Common myeloid progenitor, CD34-positive (primary cell): ENCODE data around the gene DYRK3.
A peak's percentile ranks its signal among the peaks of the same experiment; 100 is the strongest.

ENCODE experiments used
- CTCF ChIA-PET: fragments of 350-600 bp; sonication (Branson Sonifier 250); formaldehyde crosslinking; loops from one replicate; lab custom pipeline; 2021; ENCODE audit warnings: antibody characterized with exemption; lab: Charles Lee
- POLR2A ChIA-PET: fragments of 350-600 bp; sonication (Branson Sonifier 250); formaldehyde crosslinking; loops from one replicate; lab custom pipeline; 2021; ENCODE audit warnings: antibody characterized with exemption; lab: Charles Lee
- DNase-seq, 3 donors: peaks; one replicate each; pipeline versions ENCODE4 v3.0.0 to v3.0.0-alpha.2; 2013
- H3K27ac ChIP-seq, 2 experiments: 1 replicate in 1 of 2; 2 replicates in 1 of 2; pipeline ENCODE4 v1.7.0; 2013; ENCODE audit warnings: inconsistent platforms in 2 of 2, low read length in 2 of 2, mild to moderate bottlenecking in 2 of 2, low read depth in 1 of 2, moderate library complexity in 1 of 2; ENCODE audit not compliant: severe bottlenecking in 2 of 2, insufficient read depth in 1 of 2, poor library complexity in 1 of 2
- H3K27me3 ChIP-seq, 5 experiments: replicated peaks in 2 of 5; 1 replicate in 3 of 5; 2 replicates in 2 of 5; pipeline versions ENCODE4 v1.6.1 to v1.7.0; 2013; ENCODE audit warnings: low read length in 4 of 5, mild to moderate bottlenecking in 2 of 5, moderate library complexity in 2 of 5, inconsistent platforms in 1 of 5; ENCODE audit not compliant: insufficient read depth in 5 of 5, control insufficient read depth in 4 of 5
- H3K36me3 ChIP-seq, 4 experiments: 1 replicate in 2 of 4; 2 replicates in 2 of 4; pipeline versions ENCODE4 v1.6.1 to v1.7.0; 2013; ENCODE audit warnings: low read length in 3 of 4, control low read depth in 1 of 4, mild to moderate bottlenecking in 1 of 4; ENCODE audit not compliant: control insufficient read depth in 4 of 4, insufficient read depth in 4 of 4
- H3K4me1 ChIP-seq, 4 experiments: 1 replicate in 3 of 4; 2 replicates in 1 of 4; pipeline versions ENCODE4 v1.6.1 to v1.7.1; 2013; ENCODE audit warnings: low read length in 3 of 4, mild to moderate bottlenecking in 3 of 4, control low read depth in 1 of 4, inconsistent platforms in 1 of 4, moderate library complexity in 1 of 4; ENCODE audit not compliant: control insufficient read depth in 4 of 4, insufficient read depth in 4 of 4; ENCODE audit errors: control extremely low read depth in 1 of 4
- H3K4me3 ChIP-seq, 7 experiments: 1 replicate in 4 of 7; 2 replicates in 3 of 7; pipeline versions ENCODE4 v1.5.1 to v1.7.0; 2013; ENCODE audit warnings: mild to moderate bottlenecking in 7 of 7, low read length in 6 of 7, moderate library complexity in 6 of 7, inconsistent platforms in 2 of 7, low read depth in 2 of 7, control low read depth in 1 of 7; ENCODE audit not compliant: insufficient read depth in 4 of 7, control insufficient read depth in 1 of 7; ENCODE audit errors: extremely low read depth in 1 of 7
- H3K9me3 ChIP-seq, 5 experiments: 1 replicate in 4 of 5; 2 replicates in 1 of 5; pipeline versions ENCODE4 v1.6.1 to v1.7.1; 2013; ENCODE audit warnings: low read length in 4 of 5, mild to moderate bottlenecking in 2 of 5, inconsistent platforms in 1 of 5, low read depth in 1 of 5, moderate library complexity in 1 of 5; ENCODE audit not compliant: control insufficient read depth in 4 of 5, insufficient read depth in 2 of 5; ENCODE audit errors: control extremely low read depth in 1 of 5
- WGBS: methylation state at CpG from one replicate; pipeline ENCODE4 v1.1.5; 2013; ENCODE audit not compliant: insufficient coverage; 5-methylcytosine and 5-hydroxymethylcytosine counted together

DYRK3 gene

DNA sequence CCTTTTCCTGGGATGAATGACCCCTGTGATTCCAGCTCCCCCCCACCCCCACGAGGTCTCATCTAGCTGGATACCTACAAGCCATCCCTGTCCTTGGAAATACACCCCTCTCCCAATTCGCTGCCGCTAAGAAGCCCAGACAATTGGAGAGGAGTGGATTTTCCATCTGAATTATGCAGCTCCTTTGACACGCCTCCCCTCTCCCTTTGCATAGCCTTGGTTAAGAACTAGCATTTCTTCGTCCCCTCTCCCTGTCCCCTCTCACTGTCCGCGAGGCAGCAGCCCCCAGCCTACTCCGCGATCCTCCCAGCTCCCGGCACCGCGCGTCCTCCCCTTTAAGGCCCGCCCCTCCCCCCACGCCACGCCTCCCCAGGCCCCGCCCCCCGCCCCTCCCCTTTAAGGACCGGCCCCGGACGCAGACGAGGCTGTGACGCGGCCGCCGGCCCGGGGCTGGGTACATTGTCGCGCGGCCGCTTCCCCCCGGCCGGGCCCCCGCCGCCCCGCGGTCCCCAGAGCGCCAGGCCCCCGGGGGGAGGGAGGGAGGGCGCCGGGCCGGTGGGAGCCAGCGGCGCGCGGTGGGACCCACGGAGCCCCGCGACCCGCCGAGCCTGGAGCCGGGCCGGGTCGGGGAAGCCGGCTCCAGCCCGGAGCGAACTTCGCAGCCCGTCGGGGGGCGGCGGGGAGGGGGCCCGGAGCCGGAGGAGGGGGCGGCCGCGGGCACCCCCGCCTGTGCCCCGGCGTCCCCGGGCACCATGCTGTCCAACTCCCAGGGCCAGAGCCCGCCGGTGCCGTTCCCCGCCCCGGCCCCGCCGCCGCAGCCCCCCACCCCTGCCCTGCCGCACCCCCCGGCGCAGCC is 49.4 kb downstream of the DYRK3 start, which contains the start of gene MAPKAPK2:
Gene MAPKAPK2, plus strand, starts transcription at position 428 of the 856 bp plus-strand sequence. Its CDS starts 325 bp downstream, at position 753.
- H3K9me3 ChIP-seq, result no peaks in the 10 kb centered on the region
- WGBS, result 0% methylated on average over 20 of the region's 82 CpGs
- H3K27me3 ChIP-seq, result peaks cover 0 to 5% (median 0%) of the 10 kb centered on the region in 5 experiments
- peaks cover 0 to 2% (median 0%) of the 10 kb centered on the region in 4 experiments for H3K36me3 ChIP-seq
- H3K27ac ChIP-seq, result peak within 1 kb of the TSS; percentile 72 to 85
- H3K4me1 ChIP-seq, result peaks cover 11 to 37% (median 30%) of the 10 kb centered on the region in 4 experiments
- H3K4me3 ChIP-seq, result peak within 1 kb of the TSS; percentile 69 to 91 (median 77)
- ChIA-PET CTCF (interaction anchor here (1.1 to 4.0 kb wide), 3 partner anchors 21 to 251 kb away, joined by 3 to 26 read pairs (median 4); no protein-coding TSS in a partner anchor), POLR2A (no interaction called here)
- peak; percentile 64 to 79 (median 78) for DNase-seq

DNA sequence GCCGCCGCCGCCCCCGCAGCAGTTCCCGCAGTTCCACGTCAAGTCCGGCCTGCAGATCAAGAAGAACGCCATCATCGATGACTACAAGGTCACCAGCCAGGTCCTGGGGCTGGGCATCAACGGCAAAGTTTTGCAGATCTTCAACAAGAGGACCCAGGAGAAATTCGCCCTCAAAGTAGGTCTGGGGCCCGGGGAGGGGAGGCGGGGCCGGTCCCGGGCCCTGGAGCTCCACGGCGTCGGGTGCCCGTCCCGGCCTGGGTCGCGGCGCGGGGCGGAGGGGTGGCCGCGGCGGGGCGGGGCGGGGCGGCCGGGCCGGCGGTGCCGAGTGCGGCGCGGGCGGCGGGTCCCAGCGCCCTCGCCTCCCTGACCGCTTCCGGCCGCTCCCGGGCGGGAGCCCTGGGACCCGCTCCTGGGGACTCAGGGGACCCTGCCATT is 50.0 kb downstream of the DYRK3 start:
- H3K27ac ChIP-seq, result peak overlapping the region; percentile 72 to 85
- CTCF ChIA-PET, result interaction anchor here (4.0 kb wide), 1 partner anchor 21 kb away, joined by 26 read pairs; no protein-coding TSS in a partner anchor
- peaks cover 11 to 37% (median 28%) of the 10 kb centered on the region in 4 experiments for H3K4me1 ChIP-seq
- WGBS, result 0% methylated on average over 42 of the region's 48 CpGs
- POLR2A ChIA-PET, result no interaction called here
- H3K27me3 ChIP-seq, result peaks cover 0 to 5% (median 0%) of the 10 kb centered on the region in 5 experiments
- no peaks in the 10 kb centered on the region for H3K9me3 ChIP-seq
- DNase-seq, result peak; percentile 30 to 65 (median 57)
- H3K4me3 ChIP-seq, result peak overlapping the region; percentile 69 to 91 (median 77)
- H3K36me3 ChIP-seq, result peaks cover 0 to 2% (median 0%) of the 10 kb centered on the region in 4 experiments

DNA sequence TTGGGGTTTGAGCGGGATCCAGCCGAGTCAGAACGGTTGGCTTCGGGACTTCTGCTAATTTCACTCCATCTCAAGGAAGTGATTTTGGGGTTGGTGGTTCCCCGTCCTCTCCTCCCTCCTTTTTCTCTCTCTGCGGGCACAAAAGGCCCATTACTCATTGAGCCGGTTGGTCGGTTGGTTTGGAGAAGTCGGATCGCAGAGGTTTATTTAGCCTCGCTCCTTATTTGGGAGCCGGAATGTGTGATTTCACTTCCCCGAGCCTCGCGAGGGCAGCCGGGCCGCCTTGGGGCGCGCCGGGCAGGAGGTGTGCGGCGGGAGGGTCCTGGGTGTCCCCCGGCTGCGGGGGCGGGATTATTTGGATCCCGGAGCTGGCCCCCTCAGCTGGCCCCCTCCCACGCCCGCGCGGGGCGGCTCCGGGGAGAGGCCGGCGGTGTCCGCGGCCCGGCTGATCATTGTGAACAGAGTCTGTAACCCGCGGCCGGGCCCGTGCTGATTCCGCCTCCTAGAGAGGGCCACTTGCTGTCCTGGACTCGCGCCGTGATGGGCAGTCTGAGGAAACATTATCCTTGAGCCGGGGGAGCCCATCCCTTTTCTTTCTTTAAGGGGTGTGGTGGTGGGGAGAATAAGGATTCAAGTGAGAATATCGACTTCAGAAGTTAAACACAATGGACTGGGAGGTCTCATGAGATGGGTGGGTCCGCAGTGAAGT is 50.6 kb downstream of the DYRK3 start:
- peak; percentile 90 to 98 (median 97) for DNase-seq
- Histone ChIP-seq H3K4me3 (peak overlapping the region; percentile 69 to 91 (median 77)), H3K36me3 (peaks cover 0 to 2% (median 0%) of the 10 kb centered on the region in 4 experiments), H3K9me3 (no peaks in the 10 kb centered on the region), H3K27ac (peak overlapping the region; percentile 72 to 85), H3K27me3 (peaks cover 0 to 5% (median 0%) of the 10 kb centered on the region in 5 experiments), H3K4me1 (peaks cover 11 to 37% (median 29%) of the 10 kb centered on the region in 4 experiments)
- 0% methylated on average over 28 of the region's 48 CpGs for WGBS
- ChIA-PET POLR2A (no interaction called here), CTCF (no interaction called here)

DNA sequence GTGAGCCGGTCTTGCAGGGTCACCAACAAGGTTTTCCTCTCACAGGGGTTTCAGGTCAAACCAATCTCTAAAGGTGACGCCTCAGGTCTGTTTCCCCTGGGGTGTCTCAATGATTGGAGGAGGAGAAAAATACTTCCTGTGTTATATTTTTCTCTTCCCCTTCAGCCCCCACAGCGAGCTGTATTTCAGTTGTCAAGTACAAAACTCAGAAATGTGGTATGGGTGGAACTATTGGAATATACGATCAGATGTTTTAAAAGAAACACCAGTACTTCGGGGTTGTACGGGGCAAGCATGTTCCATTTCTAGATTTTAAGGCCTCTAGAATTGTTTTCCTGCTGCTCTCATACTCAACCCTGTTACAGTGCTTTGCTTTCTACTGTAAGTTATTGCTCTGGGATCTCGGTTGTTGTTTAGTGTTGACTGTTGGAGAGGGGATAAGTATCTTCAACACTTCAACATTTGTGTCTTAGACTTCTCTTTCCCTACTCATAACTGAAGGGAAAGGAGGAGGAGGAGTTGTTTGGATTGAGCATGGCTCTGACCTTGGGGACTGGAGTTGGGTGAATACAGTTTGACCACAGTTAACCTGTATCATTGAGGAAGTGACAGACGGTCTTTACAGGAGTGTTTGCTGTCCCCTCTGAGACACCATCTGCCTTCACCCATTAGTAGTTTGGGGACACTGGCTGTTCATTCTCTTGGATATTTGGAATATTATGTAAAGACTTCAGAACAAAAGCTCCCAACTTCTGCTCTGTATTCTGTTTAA is 51.3 kb downstream of the DYRK3 start:
- 0% methylated on average over 4 of the region's 8 CpGs for WGBS
- CTCF ChIA-PET, result interaction anchor here (1.6 kb wide), 1 partner anchor 36 kb away, joined by 4 read pairs; no protein-coding TSS in a partner anchor
- Histone ChIP-seq H3K27ac (peak overlapping the region; percentile 72 to 85), H3K36me3 (peaks cover 0 to 2% (median 0%) of the 10 kb centered on the region in 4 experiments), H3K4me3 (peak overlapping the region; percentile 69 to 91 (median 77)), H3K4me1 (peaks cover 11 to 40% (median 32%) of the 10 kb centered on the region in 4 experiments), H3K27me3 (peaks cover 0 to 5% (median 0%) of the 10 kb centered on the region in 5 experiments), H3K9me3 (no peaks in the 10 kb centered on the region)
- peak in 1 of 3 donors; percentile 33 for DNase-seq
- POLR2A ChIA-PET, result no interaction called here

DNA sequence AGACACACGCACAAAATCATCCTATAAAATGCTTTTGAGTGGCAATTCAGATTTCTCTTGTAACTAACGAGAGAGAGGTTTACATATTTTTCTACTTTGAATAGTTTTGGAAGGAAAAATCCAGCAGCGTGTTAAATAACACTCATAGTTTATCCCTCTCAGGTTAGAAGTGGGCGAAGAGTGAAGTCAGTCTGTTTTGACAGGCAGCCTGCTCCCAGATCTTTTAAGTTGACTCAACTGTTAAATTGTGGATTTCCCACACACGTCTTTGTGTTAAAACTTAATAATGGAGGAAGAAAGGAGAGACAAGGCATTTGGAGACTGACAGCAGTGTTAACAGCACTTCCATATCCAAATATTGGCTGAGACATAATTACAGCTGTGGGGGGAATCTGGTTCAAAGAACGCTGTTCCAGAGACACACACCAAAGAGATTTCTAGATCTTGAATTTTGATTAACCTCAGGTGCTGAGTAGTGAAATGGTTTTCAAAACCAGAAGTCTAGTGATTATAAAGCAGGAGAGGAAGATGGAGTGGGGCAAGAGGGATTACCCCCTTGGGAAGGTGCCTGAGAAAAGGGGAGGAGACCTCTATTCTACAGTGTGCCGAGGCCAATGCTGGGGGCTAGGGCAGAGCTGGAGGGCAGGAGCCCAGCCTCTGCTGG is 52.0 kb downstream of the DYRK3 start:
- H3K4me3 ChIP-seq, result peak overlapping the region in 5 of 7 experiments; percentile 74 to 91 (median 77)
- no peak for DNase-seq
- POLR2A ChIA-PET, result no interaction called here
- peaks cover 0 to 2% (median 0%) of the 10 kb centered on the region in 4 experiments for H3K36me3 ChIP-seq
- no peaks in the 10 kb centered on the region for H3K9me3 ChIP-seq
- no peak overlapping the region for H3K27ac ChIP-seq
- 96% methylated on average over 5 of the region's 7 CpGs for WGBS
- peaks cover 0 to 5% (median 0%) of the 10 kb centered on the region in 5 experiments for H3K27me3 ChIP-seq
- CTCF ChIA-PET, result interaction anchor here (0.7 to 1.6 kb wide), 5 partner anchors 14 to 52 kb away, joined by 3 to 4 read pairs (median 3); partner anchors contain the start of gene DYRK3
- H3K4me1 ChIP-seq, result peaks cover 11 to 45% (median 38%) of the 10 kb centered on the region in 4 experiments
